ENCODE data around the gene ROR1.
"Not testable (repeated sequence)": the region's sequence is repeated elsewhere in the genome, so short reads cannot be mapped to it uniquely, and the experiment has no call there.

The ROR1 gene

GRCh38 chr1:63759778-63760177 is 14.0 kb upstream of the ROR1 start:
- no peak for DNase-seq (ENCODE audit: low read depth)

GRCh38 chr1:63770381-63770780 is 3.4 kb upstream of the ROR1 start:
- no peak for DNase-seq (ENCODE audit: low read depth)

GRCh38 chr1:63772201-63772600 is 1.6 kb upstream of the ROR1 start:
- DNase-seq (ENCODE audit: low read depth): no peak

- no peak for DNase-seq (ENCODE audit: low read depth)
These were observed 941 bp upstream of the ROR1 start for GRCh38 chr1:63772876-63773275.

- no peak for DNase-seq (ENCODE audit: low read depth)
These were observed 362 bp upstream of the ROR1 start for GRCh38 chr1:63773496-63773814.

- DNase-seq (ENCODE audit: low read depth): no peak
These were observed 1.0 kb downstream of the ROR1 start for GRCh38 chr1:63774617-63775417.

- DNase-seq (ENCODE audit: low read depth): no peak
These were observed 1.8 kb downstream of the ROR1 start for GRCh38 chr1:63775418-63776127.

- no peak for DNase-seq (ENCODE audit: low read depth)
These were observed 3.5 kb downstream of the ROR1 start for GRCh38 chr1:63777286-63777685.

- no peak for DNase-seq (ENCODE audit: low read depth)
These were observed 4.4 kb downstream of the ROR1 start for GRCh38 chr1:63777965-63778880.

- DNase-seq (ENCODE audit: low read depth): no peak
These were observed 5.8 kb downstream of the ROR1 start for GRCh38 chr1:63779338-63780211.

GRCh38 chr1:63780565-63780964 is 6.7 kb downstream of the ROR1 start:
- no peak for DNase-seq (ENCODE audit: low read depth)

- DNase-seq (ENCODE audit: low read depth): no peak
These were observed 9.2 kb downstream of the ROR1 start for GRCh38 chr1:63782982-63783381.

- DNase-seq (ENCODE audit: low read depth): no peak
These were observed 10.3 kb downstream of the ROR1 start for GRCh38 chr1:63784083-63784482.

GRCh38 chr1:63784489-63785390 is 10.9 kb downstream of the ROR1 start:
- DNase-seq (ENCODE audit: low read depth): no peak

GRCh38 chr1:63787270-63787669 is 13.5 kb downstream of the ROR1 start:
- not testable (repeated sequence) for DNase-seq (ENCODE audit: low read depth)

GRCh38 chr1:63787875-63788274 is 14.1 kb downstream of the ROR1 start:
- DNase-seq (ENCODE audit: low read depth): no peak

- no peak for DNase-seq (ENCODE audit: low read depth)
These were observed 16.2 kb downstream of the ROR1 start for GRCh38 chr1:63789856-63790605.

GRCh38 chr1:63790989-63791388 is 17.2 kb downstream of the ROR1 start:
- no peak for DNase-seq (ENCODE audit: low read depth)

- DNase-seq (ENCODE audit: low read depth): no peak
These were observed 18.3 kb downstream of the ROR1 start for GRCh38 chr1:63792152-63792551.

GRCh38 chr1:63793741-63794240 is 20.0 kb downstream of the ROR1 start:
- DNase-seq (ENCODE audit: low read depth): no peak
